Measurements from ENCODE around the gene SYK.

GRCh38 chr9:90901933-90902332, 100.3 kb downstream of the SYK start:
- TF ChIP-seq POLR2A (IDR thresholded peaks at IDR 0.05; ENCODE audit: low read depth), result no peak
- no peak for TF ChIP-seq CTCF (IDR thresholded peaks at IDR 0.05)
- no peak for TF ChIP-seq EP300 (IDR thresholded peaks at IDR 0.05)
- TF ChIP-seq POLR2AphosphoS5 (IDR thresholded peaks at IDR 0.05), result no peak
